GM19035 (cell line): ENCODE results near the gene CHRNA4.
"Not testable (repeated sequence)": the region's sequence is repeated elsewhere in the genome, so short reads cannot be mapped to it uniquely, and the experiment has no call there.

Source experiments
- ATAC-seq: cut with Tn5 transposase; IDR thresholded peaks from one replicate; pipeline ENCODE4 v1.9.1; 2021; ENCODE audit not compliant: unreplicated experiment

CHRNA4 gene

GRCh38 chr20:63335060-63335459 lies 26.1 kb downstream of the CHRNA4 start:
- ATAC-seq, result not testable (repeated sequence)

- no peak for ATAC-seq
These were observed 26.8 kb downstream of the CHRNA4 start for GRCh38 chr20:63334356-63334755.

- ATAC-seq, result no peak
These were observed 27.8 kb downstream of the CHRNA4 start for GRCh38 chr20:63333241-63333836.

DNA sequence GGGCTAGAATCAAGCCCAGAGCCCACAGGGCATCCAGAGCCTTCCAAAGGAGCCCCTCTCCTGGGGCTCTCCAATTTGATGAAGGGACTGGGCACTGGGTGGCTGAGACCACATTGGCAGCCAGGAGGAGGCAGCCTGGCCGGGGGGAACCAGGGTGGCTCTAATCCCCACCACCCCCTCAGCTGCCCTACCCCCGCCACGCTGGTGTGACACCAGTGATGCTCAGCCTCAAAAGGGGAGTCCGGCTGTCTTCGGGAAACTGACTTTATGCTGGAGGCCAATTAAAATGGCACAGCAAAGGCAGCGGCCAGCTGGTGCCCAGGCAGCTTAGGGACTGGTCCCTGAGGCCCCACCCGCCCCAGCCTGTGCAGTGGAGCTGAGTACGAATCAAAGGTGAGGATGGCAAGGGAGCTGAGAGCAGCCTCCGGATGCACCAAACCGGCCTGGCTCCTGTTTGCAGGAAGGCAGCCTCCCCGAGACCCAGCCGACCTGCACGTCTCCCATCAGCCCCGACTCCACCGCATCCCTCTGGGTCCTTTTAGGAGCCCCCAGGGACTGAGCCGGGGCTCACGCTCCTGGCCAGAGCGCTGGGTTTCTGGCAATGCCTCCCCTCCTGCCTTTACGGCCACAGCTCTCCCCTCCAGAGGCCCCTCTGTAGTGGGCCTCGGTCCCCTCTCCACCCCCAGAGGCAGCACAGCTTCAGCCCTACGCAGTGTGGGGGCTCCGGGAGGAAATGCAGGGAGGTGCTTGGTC lies 28.5 kb downstream of the CHRNA4 start:
- no peak for ATAC-seq

GRCh38 chr20:63331741-63332400 lies 29.3 kb downstream of the CHRNA4 start:
- no peak for ATAC-seq

DNA sequence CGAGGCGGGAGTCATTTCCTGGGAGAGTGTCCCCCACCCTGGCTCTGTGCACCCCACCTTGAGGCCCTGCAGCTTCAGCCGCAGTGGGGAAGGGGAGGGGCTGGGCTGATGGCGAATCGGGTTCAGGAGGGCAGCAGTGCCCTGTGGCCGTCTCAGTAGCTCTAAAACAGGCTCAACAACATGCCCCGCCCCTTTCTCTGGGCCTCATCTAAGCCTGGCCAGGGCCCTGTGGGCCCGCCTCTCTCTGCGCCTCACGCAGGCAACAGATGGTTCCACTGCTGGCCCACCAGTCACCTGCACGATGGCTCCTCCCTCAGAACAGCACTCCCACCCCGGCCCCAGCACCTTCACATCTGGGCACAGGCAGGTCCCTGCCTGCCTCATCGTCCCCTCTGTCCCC lies 30.2 kb downstream of the CHRNA4 start:
- no peak for ATAC-seq

GRCh38 chr20:63330084-63330760 lies 30.9 kb downstream of the CHRNA4 start:
- no peak for ATAC-seq

- no peak for ATAC-seq
These were observed 31.6 kb downstream of the CHRNA4 start for GRCh38 chr20:63329331-63330083.

- no peak for ATAC-seq
These were observed 32.4 kb downstream of the CHRNA4 start for GRCh38 chr20:63328718-63329275.

DNA sequence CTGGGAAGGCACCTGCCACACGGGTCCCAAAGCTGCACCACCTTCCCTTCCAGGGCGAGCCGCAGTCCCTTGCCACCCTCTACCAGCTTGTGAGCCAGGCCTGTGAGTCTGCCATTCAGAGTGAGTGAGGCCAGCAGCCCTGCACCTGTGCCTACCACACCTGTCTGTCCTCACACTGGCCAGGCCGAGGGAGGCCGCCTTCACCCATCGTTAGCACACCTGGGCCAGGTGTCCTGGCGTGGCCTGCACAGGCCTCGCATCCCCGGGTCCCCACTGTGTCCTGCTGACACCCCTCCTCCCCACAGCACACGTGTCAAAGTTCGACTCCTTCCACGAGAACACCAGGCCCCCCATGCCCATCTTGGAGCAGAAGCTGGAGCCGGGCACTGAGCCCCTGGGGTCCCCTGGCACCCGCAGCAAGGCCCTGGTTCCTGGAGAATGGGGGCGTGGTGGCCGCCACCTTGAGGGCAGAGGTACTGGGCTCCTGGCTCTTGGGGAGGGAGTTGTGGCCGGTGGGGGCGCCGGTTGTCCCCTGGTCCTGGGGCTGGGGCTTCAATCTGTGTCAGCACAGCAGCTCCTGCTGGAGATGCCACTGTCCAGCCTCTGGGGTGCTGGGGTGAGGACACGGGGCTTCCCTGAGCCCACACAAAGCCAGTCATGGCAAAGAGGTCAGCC lies 33.0 kb downstream of the CHRNA4 start:
- no peak for ATAC-seq

DNA sequence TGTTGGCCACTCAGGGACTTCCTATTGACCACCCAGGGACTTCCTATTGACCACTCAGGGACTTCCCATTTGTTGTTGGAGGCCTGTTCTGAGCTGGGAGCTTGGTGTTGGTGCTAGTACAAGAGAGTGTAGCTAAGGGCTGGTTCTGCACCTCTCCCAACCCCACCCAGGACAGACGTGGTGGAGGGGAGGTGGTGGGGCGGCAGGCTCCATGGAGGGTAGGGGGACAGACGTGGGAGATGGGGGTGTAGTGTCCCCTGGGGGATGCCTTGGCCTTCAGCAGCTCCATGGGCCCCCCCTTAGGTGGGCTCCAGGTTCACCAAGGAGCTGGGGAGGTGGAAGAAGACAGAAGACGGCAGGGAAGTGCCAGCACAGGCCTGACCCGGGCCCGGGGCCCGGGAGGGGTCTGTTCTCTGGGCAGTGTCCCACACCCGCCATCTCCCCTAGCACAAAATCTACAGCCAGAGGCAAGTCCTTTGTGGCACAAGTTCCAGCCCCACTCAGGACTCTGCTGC lies 33.9 kb downstream of the CHRNA4 start:
- ATAC-seq, result no peak

GRCh38 chr20:63326314-63327230 lies 34.6 kb downstream of the CHRNA4 start:
- ATAC-seq, result no peak

DNA sequence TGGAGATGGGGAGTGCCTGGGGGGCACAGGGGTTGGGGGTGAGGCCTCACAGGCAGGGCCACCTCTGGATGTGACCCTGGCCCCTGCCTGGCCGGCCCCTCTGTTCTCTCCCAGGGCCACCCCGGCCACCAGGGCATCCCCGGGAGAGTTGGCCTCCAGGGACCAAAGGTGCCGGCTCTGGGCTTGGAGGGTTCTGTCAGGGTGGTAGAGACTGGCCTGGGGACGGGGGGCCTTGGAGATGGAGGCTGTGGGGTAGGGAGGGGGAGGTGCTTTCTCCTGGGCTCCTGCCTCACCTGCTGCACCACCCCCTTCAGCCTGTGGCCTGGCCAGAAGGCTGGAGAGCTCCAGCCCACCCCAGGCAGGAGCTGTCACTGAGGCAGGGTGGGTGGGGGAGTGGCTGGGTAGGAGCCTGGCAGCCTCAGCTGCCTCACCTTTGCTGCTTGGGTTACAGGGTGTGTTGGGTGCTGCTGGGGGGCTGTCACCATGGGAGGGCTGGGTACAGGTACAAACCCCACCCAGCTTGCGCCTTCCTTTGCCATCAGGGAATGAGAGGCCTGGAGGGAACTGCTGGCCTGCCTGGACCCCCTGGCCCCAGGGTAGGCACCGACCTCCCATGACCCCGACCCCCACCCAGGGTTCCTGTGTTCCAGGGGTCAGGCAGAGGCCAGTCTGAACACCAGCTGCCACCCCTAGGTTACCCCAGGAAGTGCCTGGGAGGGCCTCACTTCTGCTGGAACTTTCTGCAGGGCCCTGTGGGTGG lies 35.4 kb downstream of the CHRNA4 start:
- no peak for ATAC-seq

- no peak for ATAC-seq
These were observed 36.1 kb downstream of the CHRNA4 start for GRCh38 chr20:63325021-63325471.

DNA sequence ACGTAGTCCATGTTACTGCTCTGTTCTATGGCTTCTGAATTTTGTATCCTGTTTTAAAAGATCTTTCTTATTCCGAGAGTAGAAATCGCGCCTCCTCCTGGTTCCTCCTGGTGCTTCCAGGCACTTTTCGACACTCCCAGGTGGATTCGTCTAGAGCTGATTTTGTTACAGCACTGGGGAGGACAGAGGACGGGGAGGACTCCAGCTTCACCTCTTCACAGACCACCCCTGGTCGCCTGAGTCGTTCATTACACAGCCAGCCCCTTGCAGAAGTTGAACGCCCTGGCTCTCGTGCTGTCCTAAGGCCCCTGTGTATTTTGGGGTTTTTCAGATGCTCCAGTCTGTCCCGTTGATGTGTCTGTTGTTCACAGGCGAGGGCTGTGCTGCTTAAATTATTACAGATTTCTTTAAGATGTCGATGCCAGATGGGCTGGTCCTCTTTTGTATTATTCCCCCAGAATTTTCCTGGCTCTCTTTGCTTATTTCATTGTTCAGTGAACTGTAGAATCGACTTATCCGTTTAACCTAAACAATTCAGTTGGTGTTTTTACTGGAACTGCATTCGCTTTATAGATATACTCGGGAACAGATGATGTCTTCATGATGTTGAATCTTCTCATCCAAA lies 37.7 kb downstream of the CHRNA4 start:
- ATAC-seq, result no peak

DNA sequence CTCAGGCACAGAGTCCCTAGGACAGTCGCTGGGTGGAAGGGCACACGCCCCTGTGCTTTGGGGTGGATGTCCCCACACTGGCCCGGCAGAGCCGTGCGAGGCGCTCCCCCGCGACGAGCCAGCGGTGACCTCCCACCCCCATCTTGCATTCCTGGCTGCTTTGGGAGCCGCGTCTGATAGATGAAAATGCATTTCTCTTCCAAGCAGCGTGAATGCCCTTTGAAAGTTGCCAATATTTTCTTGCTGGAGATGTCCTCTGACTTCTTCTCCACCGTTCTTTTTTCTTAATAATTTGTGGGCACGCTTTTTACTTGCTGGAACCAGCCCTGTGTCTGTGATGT lies 38.2 kb downstream of the CHRNA4 start:
- no peak for ATAC-seq

DNA sequence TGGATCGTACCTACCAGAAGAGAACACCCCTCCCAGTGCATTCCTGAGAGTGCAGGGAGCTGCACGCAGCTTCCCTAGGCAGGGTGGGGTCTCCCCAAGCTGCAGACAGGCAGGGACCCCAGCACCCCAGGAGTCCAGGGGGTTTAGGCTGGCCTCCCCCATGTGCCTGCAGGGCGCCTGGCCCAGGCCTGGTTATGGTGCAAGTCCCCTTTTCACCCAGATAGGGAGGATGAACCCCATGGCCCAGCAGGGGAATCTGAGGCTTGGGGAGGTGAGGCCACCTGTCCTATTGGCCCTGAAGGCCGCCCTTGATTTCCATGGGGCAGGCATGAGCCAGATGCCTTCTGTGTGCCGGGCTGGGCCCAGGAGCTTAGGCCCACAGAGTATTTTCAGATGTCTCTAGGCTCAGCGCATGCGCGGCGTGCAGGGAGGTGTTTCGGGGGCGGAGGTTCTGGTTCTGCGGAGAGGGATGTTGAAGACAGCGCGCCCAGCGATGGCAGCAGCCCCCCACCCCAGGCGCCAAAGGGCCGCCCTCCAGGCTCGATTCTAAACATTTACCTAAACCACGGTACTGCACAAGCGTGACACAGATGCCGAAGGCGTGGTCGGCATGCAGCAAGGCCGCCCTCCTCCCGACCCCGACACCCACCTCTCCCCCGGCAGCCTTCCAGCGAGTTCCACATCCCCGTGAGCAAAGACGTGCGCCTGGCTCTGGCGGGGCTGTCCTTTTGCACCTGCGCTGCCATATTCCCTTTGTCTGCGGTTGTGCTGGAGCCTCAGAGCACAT lies 38.8 kb downstream of the CHRNA4 start:
- ATAC-seq, result no peak
